ENCODE results near the gene FGFR1OP2. TPM values are rescaled to one million over a fixed set of nuclear protein-coding genes. Genes with fewer than 3 reads are reported as not detected.
"Not testable (repeated sequence)": the region's sequence is repeated elsewhere in the genome, so short reads cannot be mapped to it uniquely, and the experiment has no call there.

The FGFR1OP2 gene
- total RNA-seq, 1 donor from 2014 or later = 39.2 TPM

DNA sequence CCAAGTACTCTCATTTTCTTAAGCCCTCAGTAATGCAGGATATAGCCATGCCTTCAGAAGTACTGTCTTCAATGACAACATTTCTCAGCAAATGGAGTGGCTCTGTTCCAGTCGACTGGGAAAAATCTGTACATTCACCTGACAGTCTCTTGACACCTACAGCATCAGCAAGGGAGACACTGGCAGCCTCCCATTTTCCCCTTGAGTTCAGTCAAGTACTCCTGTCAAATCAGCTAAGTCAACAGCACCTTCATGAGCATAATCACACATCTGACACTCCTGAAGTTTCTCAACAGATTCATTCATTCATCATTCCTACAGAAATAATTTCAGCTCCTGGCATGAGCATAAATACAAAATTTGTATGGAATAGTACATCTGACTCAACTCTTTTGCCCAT lies 46.6 kb upstream of the FGFR1OP2 start:
- no peak overlapping the region for H3K27ac Mint-ChIP-seq (ENCODE audit: unreplicated experiment)
- no peaks in the 10 kb centered on the region for H3K9me3 Mint-ChIP-seq (ENCODE audit: unreplicated experiment)
- Histone ChIP-seq H3K4me2 (ENCODE audit: low read length) (no peak overlapping the region), H3K9ac (ENCODE audit: low read length) (no peak overlapping the region), H4K20me1 (ENCODE audit: insufficient read depth, low read length) (no peaks in the 10 kb centered on the region), H3K4me1 (ENCODE audit: insufficient read depth, low read length) (no peaks in the 10 kb centered on the region), H3K36me3 (ENCODE audit: insufficient read depth, low read length) (no peaks in the 10 kb centered on the region), H2AFZ (ENCODE audit: low read depth, low read length) (no peak overlapping the region), H3K9me3 (ENCODE audit: insufficient read depth, low read depth, low read length) (no peaks in the 10 kb centered on the region), H3K27me3 (ENCODE audit: insufficient read depth, low read length) (no peaks in the 10 kb centered on the region), H3K79me2 (ENCODE audit: insufficient read depth, low read length) (no peaks in the 10 kb centered on the region), H3K4me3 (ENCODE audit: insufficient read depth, low read depth, low read length) (no peak overlapping the region), H3K27ac (ENCODE audit: low read depth, low read length) (no peak overlapping the region)
- peaks cover 2% of the 10 kb centered on the region for H3K4me1 Mint-ChIP-seq (ENCODE audit: low read depth, unreplicated experiment)
- DNase-seq (ENCODE audit: low read depth) = no peak
- H3K4me3 Mint-ChIP-seq (ENCODE audit: unreplicated experiment) = no peak overlapping the region
- TF ChIP-seq EZH2 (IDR thresholded peaks at IDR 0.05; ENCODE audit: insufficient read depth, low read length) = no peak
- TF ChIP-seq, protein P1, sequence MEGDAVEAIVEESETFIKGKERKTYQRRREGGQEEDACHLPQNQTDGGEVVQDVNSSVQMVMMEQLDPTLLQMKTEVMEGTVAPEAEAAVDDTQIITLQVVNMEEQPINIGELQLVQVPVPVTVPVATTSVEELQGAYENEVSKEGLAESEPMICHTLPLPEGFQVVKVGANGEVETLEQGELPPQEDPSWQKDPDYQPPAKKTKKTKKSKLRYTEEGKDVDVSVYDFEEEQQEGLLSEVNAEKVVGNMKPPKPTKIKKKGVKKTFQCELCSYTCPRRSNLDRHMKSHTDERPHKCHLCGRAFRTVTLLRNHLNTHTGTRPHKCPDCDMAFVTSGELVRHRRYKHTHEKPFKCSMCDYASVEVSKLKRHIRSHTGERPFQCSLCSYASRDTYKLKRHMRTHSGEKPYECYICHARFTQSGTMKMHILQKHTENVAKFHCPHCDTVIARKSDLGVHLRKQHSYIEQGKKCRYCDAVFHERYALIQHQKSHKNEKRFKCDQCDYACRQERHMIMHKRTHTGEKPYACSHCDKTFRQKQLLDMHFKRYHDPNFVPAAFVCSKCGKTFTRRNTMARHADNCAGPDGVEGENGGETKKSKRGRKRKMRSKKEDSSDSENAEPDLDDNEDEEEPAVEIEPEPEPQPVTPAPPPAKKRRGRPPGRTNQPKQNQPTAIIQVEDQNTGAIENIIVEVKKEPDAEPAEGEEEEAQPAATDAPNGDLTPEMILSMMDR (IDR thresholded peaks at IDR 0.05; ENCODE audit: insufficient read depth, low read depth, low read length) = no peak
- FAIRE-seq = no peak
- peaks cover 8% of the 10 kb centered on the region for H3K36me3 Mint-ChIP-seq (ENCODE audit: low read depth, unreplicated experiment)
- H3K27me3 Mint-ChIP-seq (ENCODE audit: low read depth, unreplicated experiment) = no peaks in the 10 kb centered on the region

DNA sequence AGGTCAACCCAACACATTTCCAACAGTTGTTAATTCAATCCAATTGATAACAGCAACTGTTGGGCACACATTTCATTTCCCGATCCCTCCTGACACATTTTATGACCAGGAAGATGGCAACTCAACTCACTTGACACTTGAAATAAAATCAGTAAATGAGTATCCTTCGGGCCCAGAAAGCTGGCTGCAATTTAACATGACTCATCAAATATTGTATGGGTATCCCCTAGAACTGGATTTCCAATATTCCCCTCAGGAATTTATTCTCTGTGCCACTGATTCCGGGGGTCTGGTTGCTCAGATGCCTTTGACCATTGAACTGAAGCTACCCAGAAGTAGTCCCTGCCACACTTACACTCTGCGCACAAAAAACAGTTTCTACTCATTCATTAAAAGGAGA lies 42.6 kb upstream of the FGFR1OP2 start:
- DNase-seq (ENCODE audit: low read depth) (no peak), FAIRE-seq (no peak)
- no peak overlapping the region for H3K4me2 ChIP-seq (ENCODE audit: low read length)
- peak overlapping the region; percentile 10 for H3K27ac Mint-ChIP-seq (ENCODE audit: unreplicated experiment)
- no peaks in the 10 kb centered on the region for H3K27me3 Mint-ChIP-seq (ENCODE audit: low read depth, unreplicated experiment)
- TF ChIP-seq EZH2 (IDR thresholded peaks at IDR 0.05; ENCODE audit: insufficient read depth, low read length) = no peak
- TF ChIP-seq, protein P1 (IDR thresholded peaks at IDR 0.05; ENCODE audit: insufficient read depth, low read depth, low read length) = no peak
- peak overlapping the region; percentile 31 for H3K4me3 Mint-ChIP-seq (ENCODE audit: unreplicated experiment)
- H3K36me3 Mint-ChIP-seq (ENCODE audit: low read depth, unreplicated experiment) = peaks cover 13% of the 10 kb centered on the region
- H3K4me3 ChIP-seq (ENCODE audit: insufficient read depth, low read depth, low read length) = no peak overlapping the region
- no peaks in the 10 kb centered on the region for H4K20me1 ChIP-seq (ENCODE audit: insufficient read depth, low read length)
- H3K27ac ChIP-seq (ENCODE audit: low read depth, low read length) = no peak overlapping the region
- no peak overlapping the region for H3K9ac ChIP-seq (ENCODE audit: low read length)
- no peaks in the 10 kb centered on the region for H3K9me3 ChIP-seq (ENCODE audit: insufficient read depth, low read depth, low read length)
- H3K36me3 ChIP-seq (ENCODE audit: insufficient read depth, low read length) = peaks cover 2% of the 10 kb centered on the region
- H3K79me2 ChIP-seq (ENCODE audit: insufficient read depth, low read length) = no peaks in the 10 kb centered on the region
- H3K4me1 Mint-ChIP-seq (ENCODE audit: low read depth, unreplicated experiment) = peaks cover 2% of the 10 kb centered on the region
- H3K27me3 ChIP-seq (ENCODE audit: insufficient read depth, low read length) = no peaks in the 10 kb centered on the region
- H3K4me1 ChIP-seq (ENCODE audit: insufficient read depth, low read length) = no peaks in the 10 kb centered on the region
- H3K9me3 Mint-ChIP-seq (ENCODE audit: unreplicated experiment) = no peaks in the 10 kb centered on the region
- no peak overlapping the region for H2AFZ ChIP-seq (ENCODE audit: low read depth, low read length)

- Histone ChIP-seq H2AFZ (ENCODE audit: low read depth, low read length) (no peak overlapping the region), H3K4me2 (ENCODE audit: low read length) (no peak overlapping the region), H3K4me1 (ENCODE audit: insufficient read depth, low read length) (no peaks in the 10 kb centered on the region), H3K27ac (ENCODE audit: low read depth, low read length) (no peak overlapping the region), H3K79me2 (ENCODE audit: insufficient read depth, low read length) (no peaks in the 10 kb centered on the region), H4K20me1 (ENCODE audit: insufficient read depth, low read length) (no peaks in the 10 kb centered on the region), H3K4me3 (ENCODE audit: insufficient read depth, low read depth, low read length) (no peak overlapping the region), H3K27me3 (ENCODE audit: insufficient read depth, low read length) (no peaks in the 10 kb centered on the region), H3K36me3 (ENCODE audit: insufficient read depth, low read length) (peaks cover 2% of the 10 kb centered on the region), H3K9ac (ENCODE audit: low read length) (no peak overlapping the region), H3K9me3 (ENCODE audit: insufficient read depth, low read depth, low read length) (no peaks in the 10 kb centered on the region)
- peaks cover 22% of the 10 kb centered on the region for H3K36me3 Mint-ChIP-seq (ENCODE audit: low read depth, unreplicated experiment)
- H3K27me3 Mint-ChIP-seq (ENCODE audit: low read depth, unreplicated experiment) = no peaks in the 10 kb centered on the region
- H3K27ac Mint-ChIP-seq (ENCODE audit: unreplicated experiment) = no peak overlapping the region
- peaks cover 2% of the 10 kb centered on the region for H3K4me1 Mint-ChIP-seq (ENCODE audit: low read depth, unreplicated experiment)
- no peak overlapping the region for H3K4me3 Mint-ChIP-seq (ENCODE audit: unreplicated experiment)
- no peaks in the 10 kb centered on the region for H3K9me3 Mint-ChIP-seq (ENCODE audit: unreplicated experiment)
- FAIRE-seq = no peak
- TF ChIP-seq, protein P1 (IDR thresholded peaks at IDR 0.05; ENCODE audit: insufficient read depth, low read depth, low read length) = no peak
- no peak for TF ChIP-seq EZH2 (IDR thresholded peaks at IDR 0.05; ENCODE audit: insufficient read depth, low read length)
- DNase-seq (ENCODE audit: low read depth) = no peak
These were observed 41.4 kb upstream of the FGFR1OP2 start for GRCh38 chr12:26896913-26897312.

DNA sequence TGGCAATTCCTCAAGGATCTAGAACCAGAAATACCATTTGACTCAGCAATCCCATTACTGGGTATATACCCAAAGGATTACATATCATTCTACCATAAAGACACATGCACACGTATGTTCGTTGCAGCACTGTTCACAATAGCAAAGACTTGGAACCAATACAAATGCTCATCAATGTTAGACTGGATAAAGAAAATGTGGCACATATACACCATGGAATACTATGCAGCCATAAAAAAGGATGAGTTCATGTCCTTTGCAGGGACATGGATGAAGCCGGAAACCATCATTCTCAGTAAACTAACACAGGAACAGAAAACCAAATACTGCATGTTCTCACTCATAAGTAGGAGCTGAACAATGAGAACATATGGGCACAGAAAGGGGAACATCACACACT lies 34.9 kb upstream of the FGFR1OP2 start:
- not testable (repeated sequence) for FAIRE-seq; DNase-seq (ENCODE audit: low read depth); H3K4me3 ChIP-seq (ENCODE audit: insufficient read depth, low read depth, low read length); H3K4me1 ChIP-seq (ENCODE audit: insufficient read depth, low read length); H3K9me3 Mint-ChIP-seq (ENCODE audit: unreplicated experiment); H3K4me1 Mint-ChIP-seq (ENCODE audit: low read depth, unreplicated experiment); H3K9me3 ChIP-seq (ENCODE audit: insufficient read depth, low read depth, low read length); H3K9ac ChIP-seq (ENCODE audit: low read length); H2AFZ ChIP-seq (ENCODE audit: low read depth, low read length); H4K20me1 ChIP-seq (ENCODE audit: insufficient read depth, low read length); H3K27ac ChIP-seq (ENCODE audit: low read depth, low read length); H3K27ac Mint-ChIP-seq (ENCODE audit: unreplicated experiment); H3K27me3 Mint-ChIP-seq (ENCODE audit: low read depth, unreplicated experiment); H3K79me2 ChIP-seq (ENCODE audit: insufficient read depth, low read length); H3K4me3 Mint-ChIP-seq (ENCODE audit: unreplicated experiment); H3K27me3 ChIP-seq (ENCODE audit: insufficient read depth, low read length); H3K4me2 ChIP-seq (ENCODE audit: low read length)
- peaks cover 32% of the 10 kb centered on the region for H3K36me3 Mint-ChIP-seq (ENCODE audit: low read depth, unreplicated experiment)
- peaks cover 24% of the 10 kb centered on the region for H3K36me3 ChIP-seq (ENCODE audit: insufficient read depth, low read length)

All from astrocyte (in vitro differentiated cells and primary cell).